Neural cell (in vitro differentiated cells): ENCODE measurements around the gene SOS1. TPM values are rescaled to one million over a fixed set of nuclear protein-coding genes. Genes with fewer than 3 reads are reported as not detected.

ENCODE experiments used
- H2AFZ ChIP-seq: fragments of 200-600, 300-800 bp; sonication (generic), shearing (Covaris generic); 2 replicates; pipeline ENCODE4 v1.6.0; 2014; ENCODE audit warnings: low read depth, mild to moderate bottlenecking, antibody characterized with exemption, low read length, moderate library complexity
- H3F3A ChIP-seq: fragments of 200-600 bp; shearing (Covaris generic); 2 replicates; pipeline ENCODE4 v1.6.1; 2016; ENCODE audit warnings: mild to moderate bottlenecking, moderate library complexity, mixed read lengths, antibody characterized with exemption, low read length; ENCODE audit not compliant: insufficient read depth, poor library complexity, severe bottlenecking
- H3K27ac ChIP-seq: fragments of 200-600, 300-800 bp; sonication (generic), shearing (Covaris generic); 2 replicates; pipeline ENCODE4 v1.5.1; 2014; ENCODE audit warnings: mild to moderate bottlenecking, low read length, moderate library complexity
- H3K27me3 ChIP-seq: fragments of 300-800, 200-600 bp; sonication (generic), shearing (Covaris generic); 2 replicates; pipeline ENCODE4 v1.6.0; 2014; ENCODE audit warnings: mild to moderate bottlenecking, low read depth, low read length, moderate library complexity; ENCODE audit not compliant: insufficient read depth
- H3K36me3 ChIP-seq: fragments of 300-800, 200-600 bp; sonication (generic), shearing (Covaris generic); 2 replicates; pipeline ENCODE4 v1.5.1; 2014; ENCODE audit warnings: mild to moderate bottlenecking, antibody characterized with exemption, low read length, moderate library complexity; ENCODE audit not compliant: insufficient read depth
- H3K4me2 ChIP-seq: fragments of 300-800, 200-600 bp; sonication (generic), shearing (Covaris generic); 2 replicates; pipeline ENCODE4 v1.6.0; 2014; ENCODE audit warnings: mild to moderate bottlenecking, low read length
- H3K4me3 ChIP-seq: fragments of 300-800, 200-600 bp; sonication (generic), shearing (Covaris generic); 2 replicates; pipeline ENCODE4 v1.5.1; 2014; ENCODE audit warnings: mild to moderate bottlenecking, low read length, moderate library complexity
- H3K79me2 ChIP-seq: fragments of 200-600 bp; shearing (Covaris generic); replicated peaks from 2 replicates; pipeline ENCODE4 v1.6.0; 2014; ENCODE audit warnings: mild to moderate bottlenecking, low read length, moderate library complexity; ENCODE audit not compliant: insufficient read depth
- H3K9ac ChIP-seq: fragments of 300-800, 200-600 bp; sonication (generic), shearing (Covaris generic); 2 replicates; pipeline ENCODE4 v1.6.1; 2016; ENCODE audit warnings: mild to moderate bottlenecking, low read length, mixed read lengths
- H3K9me2 ChIP-seq: fragments of 200-600 bp; shearing (Covaris generic); 2 replicates; pipeline ENCODE4 v1.6.1; 2016; ENCODE audit warnings: mild to moderate bottlenecking, low read length, mixed read lengths; ENCODE audit not compliant: insufficient read depth
- H3K9me3 ChIP-seq: fragments of 200-600, 300-800 bp; sonication (generic), shearing (Covaris generic); 2 replicates; pipeline ENCODE4 v1.6.1; 2016; ENCODE audit warnings: mild to moderate bottlenecking, mixed run types, low read length, moderate library complexity, mixed read lengths
- H4K20me1 ChIP-seq: fragments of 200-600 bp; shearing (Covaris generic); 2 replicates; pipeline ENCODE4 v1.6.1; 2016; ENCODE audit warnings: mild to moderate bottlenecking, mixed run types; ENCODE audit not compliant: insufficient read depth
- CTCF ChIP-seq: fragments of 450-650 bp; IDR thresholded peaks from 2 replicates; pipeline ENCODE4 v1.5.1; 2014; ENCODE audit warnings: antibody characterized with exemption, mild to moderate bottlenecking, moderate library complexity; ENCODE audit not compliant: poor library complexity, severe bottlenecking
- EP300 ChIP-seq: fragments of 450-650 bp; conservative IDR thresholded peaks from 2 replicates; pipeline ENCODE4 v1.6.1; 2014; ENCODE audit warnings: antibody characterized with exemption, mild to moderate bottlenecking, moderate library complexity; ENCODE audit not compliant: poor library complexity, severe bottlenecking
- EZH2 ChIP-seq: fragments of 200-600, 300-800 bp; shearing (Covaris generic), sonication (generic); IDR thresholded peaks from 2 replicates; pipeline ENCODE4 v1.6.1; 2014; ENCODE audit warnings: antibody characterized with exemption, low read length, borderline replicate concordance, mild to moderate bottlenecking; ENCODE audit not compliant: insufficient read depth, poor library complexity, severe bottlenecking
- MXI1 ChIP-seq: fragments of 450-650 bp; conservative IDR thresholded peaks from 2 replicates; pipeline ENCODE4 v1.6.1; 2014; ENCODE audit warnings: antibody characterized with exemption, mild to moderate bottlenecking; ENCODE audit not compliant: poor library complexity, severe bottlenecking
- POLR2AphosphoS5 ChIP-seq: IDR thresholded peaks from 2 replicates; pipeline ENCODE4 v1.6.1; 2012
- RAD21 ChIP-seq: fragments of 450-650 bp; conservative IDR thresholded peaks from 2 replicates; pipeline ENCODE4 v1.6.1; 2014; ENCODE audit warnings: antibody characterized with exemption, mild to moderate bottlenecking, moderate library complexity
- REST ChIP-seq: IDR thresholded peaks from 2 replicates; pipeline ENCODE4 v1.6.1; 2012; ENCODE audit warnings: borderline replicate concordance
- SMC3 ChIP-seq: fragments of 450-650 bp; conservative IDR thresholded peaks from 2 replicates; pipeline ENCODE4 v1.6.1; 2014; ENCODE audit warnings: antibody characterized with exemption, mild to moderate bottlenecking, moderate library complexity; ENCODE audit not compliant: poor library complexity
- TAF1 ChIP-seq: IDR thresholded peaks from 2 replicates; pipeline ENCODE4 v1.6.1; 2012; ENCODE audit warnings: low read depth
- polyA plus RNA-seq: library from polyadenylated mRNA; depleted of rRNA; stranded (reverse); fragments of >200 nt; gene quantifications from 2 replicates; pipeline ENCODE4 v1.2.3, GENCODE V29; 2014

The SOS1 gene
- polyA plus RNA-seq, 1 donor from 2014 or later, result 19.0 TPM

GRCh38 chr2:38988716-38989115 lies 132.1 kb downstream of the SOS1 start:
- Histone ChIP-seq H3K27ac (no peak overlapping the region), H3K9me3 (no peaks in the 10 kb centered on the region)

GRCh38 chr2:38982498-38982897 lies 138.4 kb downstream of the SOS1 start:
- Histone ChIP-seq H2AFZ (no peak overlapping the region), H3K4me2 (no peak overlapping the region), H3F3A (no peaks in the 10 kb centered on the region), H3K27me3 (no peaks in the 10 kb centered on the region), H3K9me3 (no peaks in the 10 kb centered on the region), H3K9ac (no peak overlapping the region), H3K4me3 (no peak overlapping the region), H3K79me2 (no peaks in the 10 kb centered on the region), H3K9me2 (no peaks in the 10 kb centered on the region), H3K27ac (no peak overlapping the region), H3K36me3 (no peaks in the 10 kb centered on the region), H4K20me1 (no peaks in the 10 kb centered on the region)
- TF ChIP-seq RAD21 (no peak), REST (no peak), MXI1 (no peak), CTCF (no peak), SMC3 (no peak), EZH2 (no peak)

More at GRCh38 chr2:38988716-38989115, 132.1 kb downstream of the SOS1 start:
- Histone ChIP-seq H3K27me3 (no peaks in the 10 kb centered on the region), H4K20me1 (no peaks in the 10 kb centered on the region), H3F3A (no peaks in the 10 kb centered on the region), H3K4me3 (no peak overlapping the region), H3K79me2 (no peaks in the 10 kb centered on the region), H2AFZ (no peak overlapping the region), H3K4me2 (no peak overlapping the region), H3K9ac (no peak overlapping the region), H3K9me2 (no peaks in the 10 kb centered on the region), H3K36me3 (peaks cover 5% of the 10 kb centered on the region)
- TF ChIP-seq REST (no peak), RAD21 (no peak), POLR2AphosphoS5 (no peak), CTCF (no peak), TAF1 (no peak), EZH2 (no peak), EP300 (no peak), SMC3 (no peak), MXI1 (no peak)
